Lower lobe of right lung (tissue), 2 donors: ENCODE results near the gene UBLCP1. TPM values are rescaled to one million over a fixed set of nuclear protein-coding genes. Genes with fewer than 3 reads are reported as not detected.

Source experiments
- ATAC-seq, 2 donors: fragments of 200-7000 bp; cut with Tn5 transposase; one replicate each; pipeline ENCODE4 v1.9.1; 2020 to 2022; ENCODE audit warnings: mild to moderate bottlenecking in 2 of 2, moderate library complexity in 2 of 2
- DNase-seq: peaks from one replicate; pipeline ENCODE4 v3.0.0-alpha.2; 2020
- H3K27ac ChIP-seq: fragments of 200-600 bp; one replicate; pipeline ENCODE4 v1.8.0; 2022
- H3K27me3 ChIP-seq: fragments of 200-600 bp; one replicate; pipeline ENCODE4 v1.8.0; 2022; ENCODE audit warnings: low read depth
- H3K36me3 ChIP-seq: fragments of 200-600 bp; one replicate; pipeline ENCODE4 v1.8.0; 2022; ENCODE audit warnings: mild to moderate bottlenecking
- H3K4me1 ChIP-seq: fragments of 200-600 bp; one replicate; pipeline ENCODE4 v1.8.0; 2022
- H3K4me3 ChIP-seq: fragments of 200-600 bp; one replicate; pipeline ENCODE4 v1.8.0; 2022; ENCODE audit warnings: mild to moderate bottlenecking
- H3K9me3 ChIP-seq: fragments of 200-600 bp; one replicate; pipeline ENCODE4 v1.8.0; 2022
- intact Hi-C: fragments of 100-400 bp; cut with DNase I; formaldehyde crosslinking; loops from one replicate; pipeline ENCODE4 v1.11.0; 2022
- total RNA-seq: library from RNA; stranded (reverse); fragmentation: NEBNext Ultra II Directional; extraction: Animal tissue kit (Norgen Biotek cat#: 25700); gene quantifications from one replicate; pipeline ENCODE4 v1.2.1, GENCODE V29; 2021
- TF ChIP-seq, protein P1 (sequence below): fragments of 200-600 bp; IDR thresholded peaks from one replicate; pipeline ENCODE4 v1.8.0; 2022; ENCODE audit warnings: antibody characterized with exemption, mild to moderate bottlenecking
- donor health status: DM: no; HTN: yes; CAD: no; lungs with severe emphysema.

UBLCP1 gene
- total RNA-seq, 1 donor from 2014 or later, result 28.9 TPM

DNA sequence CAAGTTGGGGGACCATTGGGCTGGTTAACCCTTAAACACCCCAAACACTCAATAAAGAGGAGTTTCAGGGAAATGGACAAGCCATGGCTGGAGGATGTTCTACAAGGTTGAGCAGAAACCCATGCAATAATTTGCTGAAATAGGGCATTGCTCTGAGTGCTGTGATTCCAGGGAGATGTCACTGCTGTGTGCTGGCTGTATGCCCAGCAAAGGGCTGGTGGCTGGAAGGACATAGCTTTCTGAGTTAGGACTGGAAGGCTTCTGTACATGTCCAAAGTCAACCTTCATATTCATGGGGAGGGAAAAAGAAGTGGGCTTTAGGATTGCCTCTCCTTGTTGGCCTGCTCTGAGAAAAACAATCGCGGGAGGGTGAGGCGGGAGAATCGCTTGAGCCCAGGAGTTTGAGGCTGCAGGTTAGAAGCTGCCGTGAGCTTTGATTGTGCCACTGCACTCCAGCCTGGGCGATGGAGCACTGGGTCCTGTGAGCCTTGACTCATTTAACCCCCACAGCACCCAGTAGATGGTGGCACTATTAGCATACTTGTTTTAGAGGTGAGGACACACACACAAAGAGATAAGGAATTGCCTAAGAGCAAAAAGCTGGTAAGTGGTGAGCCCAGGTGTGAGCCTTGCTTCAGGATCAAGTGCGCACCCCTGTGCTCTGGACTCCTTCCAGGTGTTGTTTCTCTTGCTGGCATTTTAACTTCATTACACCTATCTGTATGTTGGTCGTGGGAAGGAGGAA is 46.8 kb downstream of the UBLCP1 start:
- intact Hi-C loops, result no loop called here
- ATAC-seq (peak; percentile 50 to 66), DNase-seq (no peak)
- TF ChIP-seq, protein P1, sequence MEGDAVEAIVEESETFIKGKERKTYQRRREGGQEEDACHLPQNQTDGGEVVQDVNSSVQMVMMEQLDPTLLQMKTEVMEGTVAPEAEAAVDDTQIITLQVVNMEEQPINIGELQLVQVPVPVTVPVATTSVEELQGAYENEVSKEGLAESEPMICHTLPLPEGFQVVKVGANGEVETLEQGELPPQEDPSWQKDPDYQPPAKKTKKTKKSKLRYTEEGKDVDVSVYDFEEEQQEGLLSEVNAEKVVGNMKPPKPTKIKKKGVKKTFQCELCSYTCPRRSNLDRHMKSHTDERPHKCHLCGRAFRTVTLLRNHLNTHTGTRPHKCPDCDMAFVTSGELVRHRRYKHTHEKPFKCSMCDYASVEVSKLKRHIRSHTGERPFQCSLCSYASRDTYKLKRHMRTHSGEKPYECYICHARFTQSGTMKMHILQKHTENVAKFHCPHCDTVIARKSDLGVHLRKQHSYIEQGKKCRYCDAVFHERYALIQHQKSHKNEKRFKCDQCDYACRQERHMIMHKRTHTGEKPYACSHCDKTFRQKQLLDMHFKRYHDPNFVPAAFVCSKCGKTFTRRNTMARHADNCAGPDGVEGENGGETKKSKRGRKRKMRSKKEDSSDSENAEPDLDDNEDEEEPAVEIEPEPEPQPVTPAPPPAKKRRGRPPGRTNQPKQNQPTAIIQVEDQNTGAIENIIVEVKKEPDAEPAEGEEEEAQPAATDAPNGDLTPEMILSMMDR, result no peak
- Histone ChIP-seq H3K36me3 (no peaks in the 10 kb centered on the region), H3K9me3 (no peaks in the 10 kb centered on the region), H3K4me1 (no peaks in the 10 kb centered on the region), H3K27me3 (peaks cover 16% of the 10 kb centered on the region), H3K27ac (peak overlapping the region; percentile 51), H3K4me3 (peak overlapping the region; percentile 33)

DNA sequence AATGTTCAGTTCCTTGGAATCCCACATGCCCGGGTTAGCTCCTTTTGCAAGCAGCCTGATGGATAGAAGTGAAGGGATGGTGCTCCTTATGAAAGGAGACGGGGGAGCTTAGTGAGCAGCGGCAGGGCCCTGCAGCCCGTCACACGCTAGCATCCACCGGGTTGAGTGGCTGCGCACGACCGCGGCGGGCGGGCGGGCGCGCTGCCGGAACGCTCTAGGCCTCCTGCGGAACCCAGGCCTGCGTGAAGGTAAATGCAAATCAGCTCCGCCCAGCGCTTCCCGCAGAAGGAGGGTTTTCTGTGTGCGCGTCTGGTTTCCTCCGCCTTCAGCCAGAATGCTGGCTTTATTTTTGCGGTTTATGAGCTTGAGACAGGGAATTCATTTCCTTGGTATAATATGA is 47.4 kb downstream of the UBLCP1 start:
- Histone ChIP-seq H3K36me3 (no peaks in the 10 kb centered on the region), H3K27me3 (peaks cover 16% of the 10 kb centered on the region), H3K4me3 (peak overlapping the region; percentile 33), H3K9me3 (no peaks in the 10 kb centered on the region), H3K4me1 (no peaks in the 10 kb centered on the region), H3K27ac (peak overlapping the region; percentile 51)
- DNase-seq (peak; percentile 78), ATAC-seq (peak; percentile 94 to 97)
- TF ChIP-seq, protein P1, result no peak
- intact Hi-C loops, result no loop called here

DNA sequence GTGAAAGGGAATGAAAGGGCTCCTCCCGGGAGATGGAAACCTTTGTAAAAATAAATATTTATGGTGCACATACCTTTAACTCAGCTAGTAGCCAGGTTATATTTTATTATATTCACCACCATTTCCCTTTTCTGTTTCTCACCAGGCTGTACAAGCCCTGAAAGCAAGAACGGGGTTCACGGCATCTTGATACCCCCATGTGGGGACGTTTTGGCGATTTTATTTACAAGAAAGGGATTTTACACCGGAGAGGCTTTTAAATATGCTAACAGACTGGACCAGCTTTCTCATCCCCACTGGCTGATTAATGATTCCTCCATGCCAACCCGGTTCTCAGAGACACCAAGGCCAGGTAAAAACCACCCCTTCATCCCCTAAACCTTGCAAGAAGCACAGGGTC is 48.0 kb downstream of the UBLCP1 start:
- Histone ChIP-seq H3K27ac (peak overlapping the region; percentile 51), H3K4me1 (no peaks in the 10 kb centered on the region), H3K27me3 (peaks cover 16% of the 10 kb centered on the region), H3K9me3 (no peaks in the 10 kb centered on the region), H3K4me3 (peak overlapping the region; percentile 33), H3K36me3 (no peaks in the 10 kb centered on the region)
- ATAC-seq (no peak), DNase-seq (no peak)
- intact Hi-C loops, result no loop called here
- TF ChIP-seq, protein P1, result no peak

DNA sequence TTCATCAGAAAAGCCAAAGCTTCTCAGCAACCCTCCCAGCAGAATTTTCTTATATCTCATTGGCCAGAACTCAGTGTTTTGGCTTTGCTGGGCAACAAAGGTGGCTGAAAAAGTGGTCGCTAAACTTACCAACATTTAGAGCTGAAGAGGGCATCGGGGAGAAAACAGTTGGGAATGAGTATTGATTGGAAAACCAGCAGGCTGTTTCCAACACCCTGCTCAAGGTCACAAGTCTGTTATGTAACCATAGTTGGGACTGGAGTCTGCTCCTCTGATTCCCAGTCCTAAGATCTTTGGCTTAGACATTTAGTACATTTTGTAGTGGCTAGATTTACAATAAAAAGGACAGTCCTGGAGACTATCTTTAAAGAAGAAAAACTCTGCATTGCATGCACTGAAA is 50.1 kb downstream of the UBLCP1 start:
- ATAC-seq (no peak), DNase-seq (no peak)
- TF ChIP-seq, protein P1, result no peak
- intact Hi-C loops, result no loop called here
- no peaks in the 10 kb centered on the region for H3K9me3 ChIP-seq
- H3K36me3 ChIP-seq, result no peaks in the 10 kb centered on the region
- no peak overlapping the region for H3K27ac ChIP-seq
- no peaks in the 10 kb centered on the region for H3K4me1 ChIP-seq
- H3K4me3 ChIP-seq, result no peak overlapping the region
- H3K27me3 ChIP-seq, result peaks cover 16% of the 10 kb centered on the region

DNA sequence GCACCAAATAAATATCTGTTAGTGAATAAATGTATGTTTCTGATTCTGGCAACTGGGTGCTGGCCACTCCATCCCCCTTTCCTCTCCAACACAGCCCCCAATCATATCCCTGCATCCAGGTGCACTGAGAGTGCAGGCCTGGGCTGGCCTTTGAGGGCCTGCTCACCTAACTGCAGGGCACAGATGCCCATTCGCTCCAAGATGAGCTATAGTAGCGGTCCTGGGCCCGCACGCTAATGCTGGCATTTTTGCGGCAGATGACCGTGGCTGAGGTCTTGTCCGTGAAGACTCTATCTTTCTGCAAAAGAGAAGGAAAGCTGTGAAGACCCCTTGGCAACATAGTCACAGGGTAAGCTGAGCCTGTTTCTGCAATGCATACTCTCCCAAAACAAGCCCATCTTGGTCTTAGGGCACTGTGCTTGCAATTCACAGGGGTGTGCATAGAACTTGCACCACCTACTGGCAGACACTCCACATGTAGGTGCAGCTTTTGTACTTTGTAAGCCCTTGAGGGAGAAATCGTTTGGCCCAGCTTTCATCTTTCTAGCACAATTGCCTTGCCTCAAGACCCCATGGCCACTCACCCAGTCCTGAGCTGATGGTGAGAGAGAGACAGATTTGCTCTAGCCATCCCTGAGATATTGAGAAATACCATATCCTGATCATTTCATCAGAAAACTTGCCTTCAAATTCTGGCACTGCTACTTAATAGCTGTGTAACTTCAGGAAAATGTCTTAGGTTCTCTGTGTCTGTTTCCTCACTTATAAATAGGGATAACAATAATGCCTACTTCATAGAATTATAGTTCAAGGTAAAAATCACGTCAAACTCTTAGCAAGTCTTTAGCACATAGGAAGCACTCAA is 53.7 kb downstream of the UBLCP1 start:
- intact Hi-C loops, result no loop called here
- Histone ChIP-seq H3K9me3 (no peaks in the 10 kb centered on the region), H3K27ac (no peak overlapping the region), H3K4me1 (no peaks in the 10 kb centered on the region), H3K27me3 (peaks cover 5% of the 10 kb centered on the region), H3K36me3 (no peaks in the 10 kb centered on the region), H3K4me3 (no peak overlapping the region)
- DNase-seq (no peak), ATAC-seq (peak; percentile 78 to 79)
- TF ChIP-seq, protein P1, result peak; percentile 54
